ENCODE measurements around the gene TRIM49D2.
"Not testable (repeated sequence)": the region's sequence is repeated elsewhere in the genome, so short reads cannot be mapped to it uniquely, and the experiment has no call there.

The TRIM49D2 gene, protein sequence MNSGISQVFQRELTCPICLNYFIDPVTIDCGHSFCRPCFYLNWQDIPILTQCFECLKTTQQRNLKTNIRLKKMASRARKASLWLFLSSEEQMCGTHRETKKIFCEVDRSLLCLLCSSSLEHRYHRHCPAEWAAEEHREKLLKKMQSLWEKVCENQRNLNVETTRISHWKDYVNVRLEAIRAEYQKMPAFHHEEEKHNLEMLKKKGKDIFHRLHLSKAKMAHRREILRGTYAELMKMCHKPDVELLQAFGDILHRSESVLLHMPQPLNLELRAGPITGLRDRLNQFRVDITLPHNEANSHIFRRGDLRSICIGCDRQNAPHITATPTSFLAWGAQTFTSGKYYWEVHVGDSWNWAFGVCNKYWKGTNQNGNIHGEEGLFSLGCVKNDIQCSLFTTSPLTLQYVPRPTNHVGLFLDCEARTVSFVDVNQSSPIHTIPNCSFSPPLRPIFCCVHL

DNA sequence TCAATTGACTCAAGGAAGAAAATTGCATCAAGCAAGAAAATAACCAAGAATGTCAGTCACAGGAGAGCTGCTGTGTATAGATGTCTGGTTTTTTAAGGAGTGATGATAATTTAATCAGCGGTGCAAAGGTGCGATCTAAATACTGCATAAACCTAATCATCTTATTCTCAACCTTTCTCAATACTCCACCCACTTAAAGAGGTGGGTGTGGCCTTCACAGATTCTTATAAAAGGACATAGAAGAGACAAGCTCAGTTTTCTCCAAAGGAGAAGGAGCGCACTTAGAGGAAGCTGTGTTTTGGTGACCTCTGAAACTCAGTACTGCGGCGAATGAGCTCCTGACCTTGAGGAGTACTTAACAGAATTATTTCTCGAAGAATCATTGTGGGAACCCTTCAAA is at the start of gene TRIM49D2:
TSS of gene TRIM49D2 (plus strand) at position 301 of the 400 bp plus-strand sequence. CDS start 2,698 bp downstream, outside the sequence.
- not testable (repeated sequence) for H3K4me1 ChIP-seq (ENCODE audit: insufficient read depth, low read length); H3K4me3 ChIP-seq (ENCODE audit: low read depth in 1 of 2, low read length in 2 of 2); H3K9ac ChIP-seq (ENCODE audit: low read length); H3K9me3 ChIP-seq (ENCODE audit: low read length); H3K27me3 ChIP-seq (ENCODE audit: control insufficient read depth in 1 of 2, insufficient read depth in 2 of 2, low read length in 2 of 2); H3K27ac ChIP-seq (ENCODE audit: low read depth, low read length); H3K36me3 ChIP-seq (ENCODE audit: insufficient read depth, low read length)

DNA sequence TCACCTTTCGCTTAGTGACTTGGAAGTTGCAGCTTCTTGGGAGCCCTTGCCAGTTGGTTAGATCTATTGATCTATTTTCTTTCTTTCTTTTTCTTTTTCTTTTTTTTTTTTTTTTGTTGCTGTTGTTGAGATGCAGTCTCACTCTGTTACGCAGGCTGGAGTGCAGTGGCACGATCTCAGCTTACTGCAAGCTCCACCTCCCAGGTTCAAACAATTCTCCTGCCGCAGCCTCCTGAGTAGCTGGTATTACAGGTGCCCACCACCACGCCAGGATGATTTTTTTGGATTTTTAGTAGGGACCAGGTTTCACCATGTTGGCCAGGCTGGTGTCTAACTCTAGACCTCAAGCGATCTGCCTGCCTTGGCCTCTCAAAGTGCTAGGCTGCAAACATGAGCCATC is 46.4 kb upstream of the TRIM49D2 start:
- H3K4me3 ChIP-seq (ENCODE audit: low read depth in 1 of 2, low read length in 2 of 2); H3K4me1 ChIP-seq (ENCODE audit: insufficient read depth, low read length); H3K9ac ChIP-seq (ENCODE audit: low read length); H3K27ac ChIP-seq (ENCODE audit: low read depth, low read length); H3K36me3 ChIP-seq (ENCODE audit: insufficient read depth, low read length); H3K27me3 ChIP-seq (ENCODE audit: control insufficient read depth in 1 of 2, insufficient read depth in 2 of 2, low read length in 2 of 2); H3K9me3 ChIP-seq (ENCODE audit: low read length): not testable (repeated sequence)

DNA sequence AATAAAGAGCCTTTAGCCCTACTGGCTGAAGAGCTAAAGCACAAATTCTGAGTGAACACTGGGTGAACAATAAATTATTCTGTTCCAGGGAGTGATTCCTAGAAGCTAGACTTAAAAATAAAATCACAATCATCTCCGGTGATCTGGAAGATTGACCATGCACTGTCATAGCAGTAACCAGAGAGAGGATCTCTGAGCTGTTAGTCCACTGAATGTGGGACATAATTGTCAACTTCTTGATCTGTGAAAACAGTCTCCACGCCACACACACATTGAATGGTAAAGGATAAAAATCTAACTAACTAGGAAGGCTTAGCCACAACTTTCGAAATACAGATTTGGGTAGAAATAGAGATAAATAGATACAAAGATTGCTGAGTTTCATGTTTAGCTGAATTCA is 30.6 kb upstream of the TRIM49D2 start:
- H3K4me1 ChIP-seq (ENCODE audit: insufficient read depth, low read length); H3K9me3 ChIP-seq (ENCODE audit: low read length); H3K9ac ChIP-seq (ENCODE audit: low read length); H3K36me3 ChIP-seq (ENCODE audit: insufficient read depth, low read length); H3K27ac ChIP-seq (ENCODE audit: low read depth, low read length); H3K27me3 ChIP-seq (ENCODE audit: control insufficient read depth in 1 of 2, insufficient read depth in 2 of 2, low read length in 2 of 2); H3K4me3 ChIP-seq (ENCODE audit: low read depth in 1 of 2, low read length in 2 of 2): not testable (repeated sequence)

DNA sequence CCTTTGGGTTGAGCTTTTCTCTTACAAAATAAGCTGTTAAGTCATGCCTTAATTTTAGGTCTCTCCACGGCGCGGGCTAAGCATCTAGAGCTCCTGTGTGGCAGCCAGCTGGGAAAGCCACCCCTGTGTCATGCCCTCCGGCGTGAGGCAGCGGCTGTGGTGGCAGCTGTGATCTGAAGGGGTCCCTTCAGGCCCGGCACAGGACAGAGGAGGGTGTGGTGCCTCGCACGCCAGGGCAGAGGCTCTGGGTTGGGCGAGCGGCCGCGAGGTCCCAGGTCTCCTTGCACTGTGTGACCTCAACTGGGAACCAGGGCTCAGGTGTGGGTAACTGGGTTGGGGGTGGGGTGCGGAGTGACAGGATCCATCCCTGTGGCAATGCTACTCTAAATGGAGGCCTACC is 23.1 kb upstream of the TRIM49D2 start:
- not testable (repeated sequence) for H3K9me3 ChIP-seq (ENCODE audit: low read length); H3K4me1 ChIP-seq (ENCODE audit: insufficient read depth, low read length); H3K36me3 ChIP-seq (ENCODE audit: insufficient read depth, low read length); H3K27ac ChIP-seq (ENCODE audit: low read depth, low read length); H3K9ac ChIP-seq (ENCODE audit: low read length); H3K27me3 ChIP-seq (ENCODE audit: control insufficient read depth in 1 of 2, insufficient read depth in 2 of 2, low read length in 2 of 2); H3K4me3 ChIP-seq (ENCODE audit: low read depth in 1 of 2, low read length in 2 of 2)

DNA sequence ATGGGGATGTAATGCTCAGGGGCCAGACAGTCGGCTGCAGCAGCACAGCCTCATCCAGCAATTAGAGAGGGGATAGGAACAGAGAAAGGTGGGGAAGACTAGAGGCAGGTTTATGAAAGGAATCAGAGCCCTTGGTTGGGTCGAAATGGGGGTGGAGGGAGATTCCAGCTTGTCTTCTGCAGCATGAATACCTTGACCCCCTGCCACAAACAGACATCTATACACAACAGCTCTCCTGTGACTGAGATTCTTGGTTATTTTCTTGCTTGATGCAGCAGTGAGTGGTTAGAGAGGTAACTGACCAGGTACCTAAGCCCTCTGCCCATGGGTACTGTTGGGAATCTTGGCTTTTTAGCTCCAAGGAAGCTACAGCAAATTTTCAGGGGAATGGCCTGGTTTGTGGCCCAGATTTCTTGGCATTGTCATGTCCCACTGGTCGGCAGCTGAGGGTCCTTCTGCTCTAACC is 1.6 kb upstream of the TRIM49D2 start, which contains the start of gene TRIM49D1:
TSS of gene TRIM49D1 (minus strand) at position 51 of the 466 bp plus-strand sequence. CDS start 4,535 bp downstream, outside the sequence.
- H3K9ac ChIP-seq (ENCODE audit: low read length), result no peak within 1 kb of the TSS
- no peaks in the 10 kb centered on the region for H3K4me1 ChIP-seq (ENCODE audit: insufficient read depth, low read length)
- no peaks in the 10 kb centered on the region for H3K27me3 ChIP-seq (ENCODE audit: control insufficient read depth in 1 of 2, insufficient read depth in 2 of 2, low read length in 2 of 2)
- H3K4me3 ChIP-seq (ENCODE audit: low read depth in 1 of 2, low read length in 2 of 2), result no peak within 1 kb of the TSS
- H3K36me3 ChIP-seq (ENCODE audit: insufficient read depth, low read length), result no peaks in the 10 kb centered on the region
- no peaks in the 10 kb centered on the region for H3K9me3 ChIP-seq (ENCODE audit: low read length)
- no peak within 1 kb of the TSS for H3K27ac ChIP-seq (ENCODE audit: low read depth, low read length)

DNA sequence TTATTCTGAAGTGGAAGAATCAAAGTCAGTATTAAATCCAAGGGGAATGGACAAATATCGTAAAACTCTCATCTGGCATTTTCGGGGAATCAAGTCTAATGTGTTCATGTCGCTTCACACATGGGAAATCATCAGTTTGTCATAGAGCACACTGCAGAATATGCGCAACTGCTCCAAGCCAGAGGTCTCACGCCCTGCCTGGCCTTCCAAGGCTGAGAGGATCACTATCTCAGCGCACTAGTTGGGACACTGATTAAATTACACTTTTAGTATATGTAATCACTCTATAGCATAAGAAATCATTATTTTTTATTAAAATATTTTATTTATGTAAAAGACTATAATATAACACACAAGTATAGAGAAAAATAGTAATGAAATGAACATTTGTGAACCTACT is 37.0 kb downstream of the TRIM49D2 start:
- H3K27me3 ChIP-seq (ENCODE audit: control insufficient read depth in 1 of 2, insufficient read depth in 2 of 2, low read length in 2 of 2); H3K9me3 ChIP-seq (ENCODE audit: low read length); H3K36me3 ChIP-seq (ENCODE audit: insufficient read depth, low read length); H3K4me1 ChIP-seq (ENCODE audit: insufficient read depth, low read length); H3K4me3 ChIP-seq (ENCODE audit: low read depth in 1 of 2, low read length in 2 of 2); H3K27ac ChIP-seq (ENCODE audit: low read depth, low read length); H3K9ac ChIP-seq (ENCODE audit: low read length): not testable (repeated sequence)

DNA sequence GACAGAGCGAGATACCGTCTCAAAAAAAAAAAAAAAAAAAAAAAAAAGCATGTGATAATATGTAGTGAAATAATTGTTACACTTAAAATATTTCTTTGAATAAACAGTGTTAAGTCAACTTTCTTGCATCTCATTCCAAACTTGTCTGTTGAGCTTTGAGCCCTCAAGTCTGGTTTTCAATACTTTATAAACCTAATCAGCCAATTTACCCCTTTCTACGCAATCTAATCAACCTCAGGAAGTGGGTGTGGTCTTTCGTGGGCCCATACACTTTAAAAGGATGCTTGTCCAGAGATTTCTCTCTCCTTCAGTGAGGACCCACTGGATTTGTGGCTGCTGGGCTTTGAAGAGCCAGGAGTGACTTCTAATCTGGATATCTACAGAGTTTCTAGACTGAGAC is 41.9 kb downstream of the TRIM49D2 start, which contains the start of gene TRIM64:
TSS of gene TRIM64 (plus strand) at position 301 of the 400 bp plus-strand sequence. CDS start 2,467 bp downstream, outside the sequence.
- not testable (repeated sequence) for H3K9me3 ChIP-seq (ENCODE audit: low read length); H3K36me3 ChIP-seq (ENCODE audit: insufficient read depth, low read length)

More for the DNA sequence above, 41.9 kb downstream of the TRIM49D2 start, which contains the start of gene TRIM64:
- not testable (repeated sequence) for H3K27me3 ChIP-seq (ENCODE audit: control insufficient read depth in 1 of 2, insufficient read depth in 2 of 2, low read length in 2 of 2); H3K9ac ChIP-seq (ENCODE audit: low read length); H3K4me1 ChIP-seq (ENCODE audit: insufficient read depth, low read length); H3K27ac ChIP-seq (ENCODE audit: low read depth, low read length); H3K4me3 ChIP-seq (ENCODE audit: low read depth in 1 of 2, low read length in 2 of 2)

Measured in muscle layer of colon (tissue), 2 donors.